ENCODE results near the gene GATAD2B.

Gene GATAD2B

DNA sequence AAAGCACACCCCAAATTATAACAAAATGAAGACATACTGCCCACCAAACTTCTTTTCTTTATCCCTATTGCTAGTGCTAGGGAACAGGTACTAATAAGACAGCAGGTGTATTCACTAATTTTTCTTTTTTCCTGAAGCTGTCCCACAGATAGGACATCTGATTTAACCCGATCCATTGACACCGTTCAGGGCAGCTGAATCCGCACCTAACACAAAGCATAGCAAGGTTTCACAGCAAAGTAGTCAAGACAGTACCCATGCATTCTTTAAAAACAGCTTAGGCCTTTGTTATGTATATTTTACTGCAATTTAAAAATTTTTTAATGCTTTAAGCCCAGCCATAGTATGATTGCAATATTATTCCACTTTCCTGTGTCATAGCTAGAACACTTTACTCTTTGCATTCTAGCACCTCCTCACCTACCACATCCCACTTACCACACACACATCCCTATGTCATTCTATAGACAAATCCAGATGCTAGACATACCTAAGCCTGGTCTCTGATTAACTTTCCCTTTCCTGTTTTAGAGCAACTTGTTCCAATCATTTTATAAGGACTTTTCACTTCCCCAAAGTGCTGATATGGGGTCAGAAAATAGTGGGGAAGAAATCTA, 40.4 kb downstream of the GATAD2B start:
- TF ChIP-seq, protein P1, sequence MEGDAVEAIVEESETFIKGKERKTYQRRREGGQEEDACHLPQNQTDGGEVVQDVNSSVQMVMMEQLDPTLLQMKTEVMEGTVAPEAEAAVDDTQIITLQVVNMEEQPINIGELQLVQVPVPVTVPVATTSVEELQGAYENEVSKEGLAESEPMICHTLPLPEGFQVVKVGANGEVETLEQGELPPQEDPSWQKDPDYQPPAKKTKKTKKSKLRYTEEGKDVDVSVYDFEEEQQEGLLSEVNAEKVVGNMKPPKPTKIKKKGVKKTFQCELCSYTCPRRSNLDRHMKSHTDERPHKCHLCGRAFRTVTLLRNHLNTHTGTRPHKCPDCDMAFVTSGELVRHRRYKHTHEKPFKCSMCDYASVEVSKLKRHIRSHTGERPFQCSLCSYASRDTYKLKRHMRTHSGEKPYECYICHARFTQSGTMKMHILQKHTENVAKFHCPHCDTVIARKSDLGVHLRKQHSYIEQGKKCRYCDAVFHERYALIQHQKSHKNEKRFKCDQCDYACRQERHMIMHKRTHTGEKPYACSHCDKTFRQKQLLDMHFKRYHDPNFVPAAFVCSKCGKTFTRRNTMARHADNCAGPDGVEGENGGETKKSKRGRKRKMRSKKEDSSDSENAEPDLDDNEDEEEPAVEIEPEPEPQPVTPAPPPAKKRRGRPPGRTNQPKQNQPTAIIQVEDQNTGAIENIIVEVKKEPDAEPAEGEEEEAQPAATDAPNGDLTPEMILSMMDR (IDR thresholded peaks at IDR 0.05; ENCODE audit: insufficient read depth, low read length, missing control alignments), result no peak
- ChIA-PET CTCF (interaction anchor here (0.9 to 1.3 kb wide), 2 partner anchors 37 to 84 kb away, joined by 3 to 4 read pairs; no protein-coding TSS in a partner anchor), POLR2A (no interaction called here)
- no peak overlapping the region for H3K4me3 ChIP-seq (ENCODE audit: low read depth, low read length)
- no peak for DNase-seq (ENCODE audit: low read depth, low spot score)

DNA sequence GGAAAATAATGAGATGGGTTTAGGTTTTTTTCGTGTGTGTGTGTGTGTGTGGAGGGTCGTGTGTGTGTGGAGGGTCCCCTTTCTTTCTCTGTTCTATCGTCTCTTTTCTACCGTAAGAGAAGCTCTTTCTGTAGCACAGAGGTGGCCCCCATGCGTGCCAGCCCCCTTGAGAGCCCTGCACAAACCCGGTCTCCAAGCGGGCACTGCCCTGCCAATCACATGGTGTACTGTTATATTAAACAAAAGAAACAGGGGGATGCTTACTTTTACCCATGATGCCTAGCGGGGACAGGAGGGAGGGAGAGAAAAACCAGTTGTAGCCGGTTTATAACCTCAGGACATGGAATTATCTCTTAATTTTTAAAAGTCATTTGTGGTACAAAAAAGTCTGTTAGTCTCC, 41.0 kb downstream of the GATAD2B start:
- CTCF ChIA-PET, result interaction anchor here (0.7 to 1.5 kb wide), 7 partner anchors 15 to 105 kb away, joined by 3 to 4 read pairs (median 3); partner anchors contain the start of gene RAB13
- H3K4me3 ChIP-seq (ENCODE audit: low read depth, low read length), result peak overlapping the region; percentile 42
- no peak for DNase-seq (ENCODE audit: low read depth, low spot score)
- POLR2A ChIA-PET, result no interaction called here
- TF ChIP-seq, protein P1 (IDR thresholded peaks at IDR 0.05; ENCODE audit: insufficient read depth, low read length, missing control alignments), result no peak

DNA sequence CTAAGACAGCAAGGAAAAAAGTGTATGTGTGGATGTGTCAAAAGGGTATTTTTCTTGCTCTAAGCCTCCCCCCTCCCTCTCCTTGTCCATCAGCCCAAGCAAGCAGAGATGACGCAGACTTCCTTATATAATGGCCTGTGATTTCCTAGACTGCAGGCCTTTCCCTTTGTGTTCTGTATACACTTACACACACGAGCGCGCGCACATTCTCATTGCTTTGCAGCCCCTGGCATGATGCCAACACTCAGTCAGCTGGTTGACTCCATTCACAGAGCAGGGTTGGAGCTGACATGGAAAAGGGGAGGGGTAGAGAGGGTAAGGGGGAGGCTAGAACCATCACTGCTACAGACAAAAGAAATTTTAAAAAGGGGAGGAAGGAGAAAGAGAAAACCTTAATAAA, 41.8 kb downstream of the GATAD2B start:
- ChIA-PET CTCF (interaction anchor here (0.7 to 1.5 kb wide), 6 partner anchors 16 to 106 kb away, joined by 3 to 4 read pairs (median 3); partner anchors contain the start of genes DENND4B and RAB13), POLR2A (no interaction called here)
- H3K4me3 ChIP-seq (ENCODE audit: low read depth, low read length), result peak overlapping the region; percentile 42
- TF ChIP-seq, protein P1 (IDR thresholded peaks at IDR 0.05; ENCODE audit: insufficient read depth, low read length, missing control alignments), result no peak
- DNase-seq (ENCODE audit: low read depth, low spot score), result peak; percentile 62

DNA sequence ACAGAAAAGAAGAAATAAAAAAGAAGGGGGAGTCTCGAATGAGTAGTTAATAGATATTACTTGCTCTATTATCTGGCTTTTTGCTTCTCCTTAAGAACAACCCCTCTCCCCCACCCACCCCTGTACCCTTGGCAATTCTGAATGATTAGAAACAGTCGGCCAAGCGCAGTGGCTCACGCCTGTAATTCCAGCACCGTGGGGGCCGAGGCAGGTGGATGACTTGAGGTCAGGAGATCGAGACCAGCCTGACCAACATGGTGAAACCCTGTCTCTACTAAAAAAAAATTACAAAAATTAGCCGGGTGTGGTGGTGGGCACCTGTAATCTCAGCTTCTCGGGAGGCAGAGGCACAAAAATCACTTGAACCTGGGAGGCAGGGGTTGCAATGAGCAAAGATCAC, 42.7 kb downstream of the GATAD2B start:
- TF ChIP-seq, protein P1 (IDR thresholded peaks at IDR 0.05; ENCODE audit: insufficient read depth, low read length, missing control alignments), result no peak
- ChIA-PET CTCF (no interaction called here), POLR2A (no interaction called here)
- H3K4me3 ChIP-seq (ENCODE audit: low read depth, low read length), result no peak overlapping the region
- DNase-seq (ENCODE audit: low read depth, low spot score), result no peak

DNA sequence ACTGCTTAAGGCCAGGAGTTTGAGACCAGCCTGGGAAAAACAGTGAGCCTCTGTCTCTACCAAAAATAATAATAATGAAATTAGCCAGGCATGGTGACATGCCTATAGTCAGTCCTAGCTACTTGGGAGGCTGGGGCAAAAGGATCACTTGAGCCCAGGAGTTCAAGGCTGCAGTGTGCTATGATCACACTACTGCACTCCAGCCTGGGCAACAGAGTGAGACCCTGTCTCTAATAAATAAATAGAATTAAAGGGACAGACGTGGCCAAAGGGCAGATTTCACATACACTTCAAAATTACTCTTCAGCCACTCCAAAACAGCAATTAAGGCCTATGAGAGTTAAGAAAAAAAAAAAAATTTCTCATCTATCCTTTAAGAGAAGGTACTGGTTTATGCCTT, 45.7 kb downstream of the GATAD2B start:
- TF ChIP-seq, protein P1 (IDR thresholded peaks at IDR 0.05; ENCODE audit: insufficient read depth, low read length, missing control alignments), result no peak
- ChIA-PET CTCF (interaction anchor here (0.6 kb wide), 1 partner anchor 23 kb away, joined by 3 read pairs; no protein-coding TSS in a partner anchor), POLR2A (no interaction called here)
- DNase-seq (ENCODE audit: low read depth, low spot score), result no peak
- H3K4me3 ChIP-seq (ENCODE audit: low read depth, low read length), result no peak overlapping the region

DNA sequence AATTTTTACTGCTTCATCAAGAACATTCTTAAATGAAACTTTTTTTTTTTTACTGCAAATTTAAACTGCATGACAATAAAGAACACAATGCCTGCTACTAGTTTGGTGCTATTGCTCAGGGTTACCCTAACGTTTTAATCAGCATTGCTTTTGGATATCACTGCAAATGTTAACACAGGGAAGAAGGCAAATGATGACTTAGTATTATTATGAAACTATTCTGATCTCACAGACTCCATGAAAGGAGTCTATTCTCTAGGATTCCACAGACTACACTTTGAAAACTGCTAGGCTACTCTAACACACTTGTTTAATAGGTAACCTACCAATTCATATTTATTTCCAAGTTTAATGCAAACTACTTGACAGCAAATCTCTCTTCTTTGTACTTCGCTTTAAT, 49.8 kb downstream of the GATAD2B start:
- TF ChIP-seq, protein P1 (IDR thresholded peaks at IDR 0.05; ENCODE audit: insufficient read depth, low read length, missing control alignments), result no peak
- POLR2A ChIA-PET, result no interaction called here

More for the DNA sequence above, 49.8 kb downstream of the GATAD2B start:
- no peak for DNase-seq (ENCODE audit: low read depth, low spot score)
- H3K4me3 ChIP-seq (ENCODE audit: low read depth, low read length), result no peak overlapping the region
- CTCF ChIA-PET, result no interaction called here

All from AG04449 (cell line).